PFSK-1 (cell line): ENCODE measurements around the gene WIPI1.

Experiments
- POLR2AphosphoS5 ChIP-seq: IDR thresholded peaks from 2 replicates; pipeline ENCODE4 v1.6.1; 2012; ENCODE audit warnings: low read depth, mild to moderate bottlenecking, control low read depth, low read length, moderate library complexity
- SIN3A ChIP-seq: IDR thresholded peaks from 2 replicates; pipeline ENCODE4 v1.6.1; 2012; ENCODE audit warnings: mild to moderate bottlenecking, low read length, moderate library complexity, borderline replicate concordance; ENCODE audit not compliant: insufficient read depth
- TAF1 ChIP-seq: IDR thresholded peaks from 2 replicates; pipeline ENCODE4 v1.6.1; 2012; ENCODE audit warnings: low read length, control low read depth, borderline replicate concordance; ENCODE audit not compliant: insufficient read depth
- TF ChIP-seq, protein P1 (sequence below), 2 experiments: IDR thresholded peaks; 2 replicates each; pipeline versions ENCODE4 v1.6.1 to v1.8.0; 2011 to 2012; ENCODE audit warnings: low read depth in 2 of 2, low read length in 2 of 2, control low read depth in 1 of 2, inconsistent platforms in 1 of 2, mild to moderate bottlenecking in 1 of 2, moderate library complexity in 1 of 2; ENCODE audit not compliant: insufficient read depth in 1 of 2

DNA sequence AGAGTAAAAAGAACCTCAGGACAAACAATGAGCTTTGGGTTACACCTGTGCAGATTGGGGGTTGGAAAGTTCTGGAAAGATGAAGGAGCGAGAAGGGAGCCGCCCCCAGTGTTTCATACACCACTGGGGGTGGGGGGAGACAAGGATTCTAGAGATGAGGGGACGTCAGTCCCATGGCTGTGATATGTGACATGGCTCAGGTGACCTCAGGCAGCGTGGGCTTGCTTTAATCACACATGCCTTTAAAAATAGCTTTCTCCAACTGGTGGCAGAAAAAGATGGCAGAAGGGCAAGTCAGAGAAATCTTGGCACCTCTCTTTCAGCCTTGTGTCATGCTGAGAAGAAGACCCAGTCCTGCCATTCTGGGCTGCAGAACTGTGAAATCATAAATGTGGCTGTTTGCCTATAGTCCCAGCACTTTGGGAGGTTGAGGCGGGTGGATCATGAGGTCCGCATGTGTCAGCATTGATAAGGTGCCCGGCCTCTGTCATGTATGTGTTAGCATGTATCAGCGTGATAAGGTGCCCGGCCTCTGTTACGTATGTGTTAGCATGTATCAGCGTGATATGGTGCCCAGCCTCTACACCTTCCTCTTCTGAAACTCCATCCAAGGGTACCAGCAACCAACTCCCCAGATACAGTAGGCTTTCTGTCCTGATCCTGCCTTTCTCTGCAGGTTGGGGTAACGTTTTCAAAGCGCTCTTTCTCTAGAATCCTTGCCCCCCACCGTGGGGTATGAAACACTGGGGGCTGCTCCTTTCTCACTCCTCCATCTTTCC is 25.0 kb downstream of the WIPI1 start:
- TF ChIP-seq POLR2AphosphoS5 = no peak
- TF ChIP-seq, protein P1, sequence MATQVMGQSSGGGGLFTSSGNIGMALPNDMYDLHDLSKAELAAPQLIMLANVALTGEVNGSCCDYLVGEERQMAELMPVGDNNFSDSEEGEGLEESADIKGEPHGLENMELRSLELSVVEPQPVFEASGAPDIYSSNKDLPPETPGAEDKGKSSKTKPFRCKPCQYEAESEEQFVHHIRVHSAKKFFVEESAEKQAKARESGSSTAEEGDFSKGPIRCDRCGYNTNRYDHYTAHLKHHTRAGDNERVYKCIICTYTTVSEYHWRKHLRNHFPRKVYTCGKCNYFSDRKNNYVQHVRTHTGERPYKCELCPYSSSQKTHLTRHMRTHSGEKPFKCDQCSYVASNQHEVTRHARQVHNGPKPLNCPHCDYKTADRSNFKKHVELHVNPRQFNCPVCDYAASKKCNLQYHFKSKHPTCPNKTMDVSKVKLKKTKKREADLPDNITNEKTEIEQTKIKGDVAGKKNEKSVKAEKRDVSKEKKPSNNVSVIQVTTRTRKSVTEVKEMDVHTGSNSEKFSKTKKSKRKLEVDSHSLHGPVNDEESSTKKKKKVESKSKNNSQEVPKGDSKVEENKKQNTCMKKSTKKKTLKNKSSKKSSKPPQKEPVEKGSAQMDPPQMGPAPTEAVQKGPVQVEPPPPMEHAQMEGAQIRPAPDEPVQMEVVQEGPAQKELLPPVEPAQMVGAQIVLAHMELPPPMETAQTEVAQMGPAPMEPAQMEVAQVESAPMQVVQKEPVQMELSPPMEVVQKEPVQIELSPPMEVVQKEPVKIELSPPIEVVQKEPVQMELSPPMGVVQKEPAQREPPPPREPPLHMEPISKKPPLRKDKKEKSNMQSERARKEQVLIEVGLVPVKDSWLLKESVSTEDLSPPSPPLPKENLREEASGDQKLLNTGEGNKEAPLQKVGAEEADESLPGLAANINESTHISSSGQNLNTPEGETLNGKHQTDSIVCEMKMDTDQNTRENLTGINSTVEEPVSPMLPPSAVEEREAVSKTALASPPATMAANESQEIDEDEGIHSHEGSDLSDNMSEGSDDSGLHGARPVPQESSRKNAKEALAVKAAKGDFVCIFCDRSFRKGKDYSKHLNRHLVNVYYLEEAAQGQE (IDR thresholded peaks at IDR 0.05; ENCODE audit: insufficient read depth in 1 of 2, low read depth in 2 of 2, low read length in 2 of 2) = no peak
- TF ChIP-seq SIN3A = no peak
- TF ChIP-seq TAF1 = no peak
